GM12878 (cell line): Measurements from ENCODE around the gene KLHL18. TPM values are rescaled to one million over a fixed set of nuclear protein-coding genes. Genes with fewer than 3 reads are reported as not detected.

Source experiments
- ATAC-seq: fragments of 200-7000 bp; cut with Tn5 transposase; 3 replicates; pipeline ENCODE4 v1.9.1; 2020; ENCODE audit warnings: mild to moderate bottlenecking, moderate library complexity
- BruUV-seq: library from RNA; stranded (reverse); fragments of 400-500 nt; replicated peaks from 2 replicates; lab custom pipeline; 2021; lab: Mats Ljungman, UMichigan
- CTCF ChIA-PET: fragments of 300-600 bp; sonication (Branson Sonifier 250); formaldehyde crosslinking; extraction: SDS; loops from one replicate; lab custom pipeline; 2021; ENCODE audit warnings: inconsistent platforms; lab: Yijun Ruan, JAX
- POLR2A ChIA-PET: fragments of 350-600 bp; formaldehyde crosslinking; extraction: SDS; loops from one replicate; lab custom pipeline; 2021; ENCODE audit warnings: inconsistent platforms; lab: Charles Lee
- RAD21 ChIA-PET: fragments of 300-600 bp; sonication (Branson Sonifier 250); formaldehyde crosslinking; loops from one replicate; lab custom pipeline; 2023; ENCODE audit warnings: antibody characterized with exemption; ENCODE audit not compliant: unreplicated experiment; lab: Charles Lee
- SMC1A ChIA-PET: fragments of 300-600 bp; sonication (Branson Sonifier 250); formaldehyde crosslinking; loops from one replicate; lab custom pipeline; 2023; ENCODE audit not compliant: unreplicated experiment, uncharacterized antibody; lab: Charles Lee
- DNase-seq: peaks from one replicate; pipeline ENCODE4 v3.0.0-alpha.2; 2011; ENCODE audit warnings: low read depth, low spot score
- FAIRE-seq: peaks from 3 replicates; lab custom pipeline; 2011; peaks lifted over from hg19 to GRCh38; lab: Jason Lieb, UNC
- H2AFZ ChIP-seq: 2 replicates; pipeline ENCODE4 v1.6.0; 2011; ENCODE audit warnings: low read depth, low read length, control low read depth; ENCODE audit not compliant: control insufficient read depth
- H3K27ac ChIP-seq: 2 replicates; pipeline ENCODE4 v1.5.1; 2011; ENCODE audit warnings: control low read depth; ENCODE audit not compliant: control insufficient read depth, insufficient read depth
- H3K27me3 ChIP-seq, 2 experiments: replicated peaks in 1 of 2; 2 replicates each; pipeline versions ENCODE4 v1.6.0 to v1.6.1; 2011; ENCODE audit warnings: low read length in 1 of 2; ENCODE audit not compliant: control insufficient read depth in 2 of 2, insufficient read depth in 2 of 2
- H3K36me3 ChIP-seq, 2 experiments: 2 replicates each; pipeline ENCODE4 v1.5.1; 2011; ENCODE audit warnings: low read length in 1 of 2; ENCODE audit not compliant: control insufficient read depth in 2 of 2, insufficient read depth in 2 of 2
- H3K4me1 ChIP-seq: 2 replicates; pipeline ENCODE4 v1.6.1; 2011; ENCODE audit warnings: mild to moderate bottlenecking, low read length, moderate library complexity, mixed read lengths; ENCODE audit not compliant: control insufficient read depth, insufficient read depth
- H3K4me2 ChIP-seq: 2 replicates; pipeline ENCODE4 v1.6.0; 2011; ENCODE audit warnings: control low read depth; ENCODE audit not compliant: control insufficient read depth, insufficient read depth
- H3K4me3 ChIP-seq: fragments of 200-600 bp; sonication (generic); 2 replicates; pipeline ENCODE4 v1.5.1; 2016
- H3K79me2 ChIP-seq: 2 replicates; pipeline ENCODE4 v1.6.0; 2011; ENCODE audit warnings: low read length; ENCODE audit not compliant: control insufficient read depth, insufficient read depth
- H3K9ac ChIP-seq: 2 replicates; pipeline ENCODE4 v1.8.0; 2011; ENCODE audit warnings: low read length, control low read depth, mixed read lengths; ENCODE audit not compliant: control insufficient read depth, insufficient read depth
- H3K9me3 ChIP-seq: replicated peaks from 3 replicates; pipeline ENCODE4 v1.5.1; 2011; ENCODE audit warnings: mild to moderate bottlenecking, low read length; ENCODE audit not compliant: control insufficient read depth, insufficient read depth
- H4K20me1 ChIP-seq: 2 replicates; pipeline ENCODE4 v1.6.0; 2011; ENCODE audit not compliant: control insufficient read depth, insufficient read depth
- BRCA1 ChIP-seq: IDR thresholded peaks from 2 replicates; pipeline ENCODE4 v1.6.1; 2011; ENCODE audit warnings: low read depth, low read length, improper control_type of control experiment
- JUND ChIP-seq: IDR thresholded peaks from 2 replicates; pipeline ENCODE4 v1.6.1; 2012; ENCODE audit warnings: low read depth, mild to moderate bottlenecking, low read length, improper control_type of control experiment, moderate library complexity
- KAT2A ChIP-seq: conservative IDR thresholded peaks from 2 replicates; pipeline ENCODE4 v1.6.1; 2011; ENCODE audit warnings: low read depth, low read length; ENCODE audit not compliant: control insufficient read depth
- NBN ChIP-seq: fragments of 450-650 bp; IDR thresholded peaks from 2 replicates; pipeline ENCODE4 v1.6.1; 2016
- NKRF ChIP-seq: fragments of 450-650 bp; conservative IDR thresholded peaks from 2 replicates; pipeline ENCODE4 v1.6.1; 2017; ENCODE audit warnings: mild to moderate bottlenecking, moderate library complexity
- POLR2AphosphoS2 ChIP-seq: IDR thresholded peaks from 2 replicates; pipeline ENCODE4 v1.6.1; 2011; ENCODE audit warnings: low read depth, mild to moderate bottlenecking, low read length, improper control_type of control experiment, moderate library complexity
- RCOR1 ChIP-seq: conservative IDR thresholded peaks from 2 replicates; pipeline ENCODE4 v1.6.1; 2012; ENCODE audit warnings: low read depth, low read length, improper control_type of control experiment
- SP1 ChIP-seq: IDR thresholded peaks from one replicate; pipeline ENCODE4 v1.6.1; 2011; ENCODE audit warnings: low read depth, low read length
- SREBF2 ChIP-seq: IDR thresholded peaks from 2 replicates; pipeline ENCODE4 v1.6.1; 2012; ENCODE audit warnings: mild to moderate bottlenecking, low read length
- TAF1 ChIP-seq: IDR thresholded peaks from 2 replicates; pipeline ENCODE4 v1.6.1; 2011; ENCODE audit warnings: mild to moderate bottlenecking, low read depth, low read length, borderline replicate concordance
- TARDBP ChIP-seq: IDR thresholded peaks from 2 replicates; pipeline ENCODE4 v1.6.1; 2016; ENCODE audit warnings: borderline replicate concordance
- ZNF24 ChIP-seq: fragments of 450-650 bp; IDR thresholded peaks from 2 replicates; pipeline ENCODE4 v1.6.1; 2017; ENCODE audit warnings: antibody characterized with exemption, mild to moderate bottlenecking
- WGBS: methylation state at CpG from one replicate; pipeline ENCODE4 v1.1.6; 2016; ENCODE audit warnings: low lambda C conversion rate; ENCODE audit not compliant: insufficient replicate concordance, insufficient coverage; ENCODE audit errors: missing lambda C conversion rate; 5-methylcytosine and 5-hydroxymethylcytosine counted together
- in situ Hi-C: fragments of 300-500 bp; cut with MboI; formaldehyde crosslinking; loops from 9 replicates; pipeline ENCODE4 v1.14.3; 2018; ENCODE audit warnings: mixed read lengths
- intact Hi-C: fragments of 100-400 bp; cut with micrococcal nuclease; formaldehyde crosslinking; loops from one replicate; pipeline ENCODE4 v1.14.2; 2022; ENCODE audit not compliant: unreplicated experiment
- polyA plus RNA-seq, 11 experiments: library from polyadenylated mRNA; depleted of rRNA in 4 of 11; unstranded in 6 of 11; stranded (reverse) in 5 of 11; fragments of >200 nt; fragmentation: Nextera tagmentation in 4 of 11; fragmentation: Illumina TruSeq in 1 of 11; extraction: Ambion mirVana in 4 of 11; extraction: Trizol in 1 of 11; gene quantifications; 1 replicate in 1 of 11; 2 replicates in 10 of 11; pipeline versions ENCODE4 v1.2.1 to v1.2.3, GENCODE V29; 2011 to 2016; ENCODE audit warnings: inconsistent platforms in 2 of 11, missing spikeins in 2 of 11, low read depth in 1 of 11
- total RNA-seq, 4 experiments: library from RNA; depleted of rRNA in 3 of 4; stranded (reverse); fragments of >200 nt in 3 of 4; fragmentation: Illumina TruSeq in 1 of 4; extraction: Trizol in 1 of 4; gene quantifications; 2 replicates each; pipeline versions ENCODE4 v1.2.1 to v1.2.3, GENCODE V29; 2013 to 2021

KLHL18 gene
- total and polyA plus RNA-seq, 10 of the 15 experiments (the other 5 are each of a cell fraction or from before 2014, with no cell fraction given), result 24.0 to 69.8 (median 51.7) TPM

GRCh38 chr3:47339951-47340350 is 57.2 kb downstream of the KLHL18 start:
- no peaks in the 10 kb centered on the region; the same call in 1 of the 2 replicates for H4K20me1 ChIP-seq
- no peak overlapping the region for H3K9ac ChIP-seq
- ChIA-PET POLR2A (interaction anchor here (0.5 to 0.9 kb wide), 2 partner anchors 48 to 347 kb away, joined by 3 read pairs; no protein-coding TSS in a partner anchor), CTCF (interaction anchor here (1.6 kb wide), 1 partner anchor 16 kb away, joined by 5 read pairs; no protein-coding TSS in a partner anchor), SMC1A (interaction anchor here (0.6 to 0.7 kb wide), 3 partner anchors 15 to 291 kb away, joined by 3 to 4 read pairs (median 3); no protein-coding TSS in a partner anchor), RAD21 (no interaction called here)
- no peaks in the 10 kb centered on the region for H3K79me2 ChIP-seq
- no peaks in the 10 kb centered on the region for H3K9me3 ChIP-seq
- H2AFZ ChIP-seq, result no peak overlapping the region
- no peak overlapping the region for H3K4me3 ChIP-seq
- no TSS peak for BruUV-seq
- no peaks in the 10 kb centered on the region for H3K27me3 ChIP-seq
- no peak overlapping the region for H3K4me2 ChIP-seq
- intact Hi-C loops (no loop called here), in situ Hi-C loops (no loop called here)
- peaks cover 30 to 35% of the 10 kb centered on the region in 2 experiments for H3K36me3 ChIP-seq
- ATAC-seq, result no peak
- no peak overlapping the region for H3K27ac ChIP-seq
- no peaks in the 10 kb centered on the region for H3K4me1 ChIP-seq
- no peak for TF ChIP-seq BRCA1
- TF ChIP-seq JUND, result no peak
- no peak for TF ChIP-seq SREBF2
- TF ChIP-seq ZNF24, result no peak
- no peak for TF ChIP-seq POLR2AphosphoS2
- no peak for TF ChIP-seq NBN
- no peak for TF ChIP-seq SP1
- no peak for TF ChIP-seq RCOR1
- no peak for TF ChIP-seq KAT2A
- WGBS, result 100% methylated on average over 2 of the region's 2 CpGs
- DNase-seq, result no peak
- FAIRE-seq, result no peak

DNA sequence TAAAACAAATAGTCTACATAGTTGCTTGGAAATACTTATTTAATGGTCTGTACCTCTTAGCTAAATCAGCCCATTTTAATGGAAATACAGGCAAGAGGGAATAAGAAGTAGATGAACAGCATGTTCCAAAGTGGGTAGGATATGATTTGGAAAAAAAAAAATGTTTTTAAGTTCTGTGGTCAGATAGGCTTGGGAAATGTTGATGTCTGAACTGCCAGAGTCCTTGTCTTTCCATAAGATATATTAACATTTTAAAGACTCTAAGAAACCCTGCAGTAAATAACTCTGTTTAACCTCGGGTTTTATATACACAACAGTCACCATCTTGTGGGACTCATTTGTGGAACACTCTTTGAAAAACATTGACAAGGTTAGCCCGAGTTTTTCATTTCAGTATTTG is 58.1 kb downstream of the KLHL18 start:
- intact Hi-C loops (no loop called here), in situ Hi-C loops (no loop called here)
- BruUV-seq, result no TSS peak
- Histone ChIP-seq H3K9ac (no peak overlapping the region), H3K4me3 (no peak overlapping the region), H3K4me1 (peaks cover 5% of the 10 kb centered on the region), H4K20me1 (no peaks in the 10 kb centered on the region; the same call in 1 of the 2 replicates), H3K36me3 (peaks cover 28 to 33% of the 10 kb centered on the region in 2 experiments), H3K27me3 (no peaks in the 10 kb centered on the region), H3K27ac (no peak overlapping the region), H3K4me2 (no peak overlapping the region), H2AFZ (no peak overlapping the region), H3K79me2 (no peaks in the 10 kb centered on the region), H3K9me3 (no peaks in the 10 kb centered on the region)
- DNase-seq, result no peak
- ChIA-PET SMC1A (no interaction called here), POLR2A (no interaction called here), RAD21 (no interaction called here), CTCF (interaction anchor here (0.8 kb wide), 1 partner anchor 90 kb away, joined by 3 read pairs; no protein-coding TSS in a partner anchor)
- ATAC-seq, result no peak
- FAIRE-seq, result no peak
- 70% methylated on average over 2 of the region's 2 CpGs for WGBS
- TF ChIP-seq TAF1, result no peak
- TF ChIP-seq TARDBP, result no peak
- TF ChIP-seq NKRF, result no peak
